Measurements from ENCODE around the gene CFI.

The CFI gene

GRCh38 chr4:109702950-109703663 lies 98.7 kb downstream of the CFI start, which contains the start of gene CASP6:
Gene CASP6, minus strand, starts transcription at chr4:109703445. Its CDS starts 50 bp downstream, at chr4:109703395.
- peak within 1 kb of the TSS; percentile 87 for H3K4me3 Mint-ChIP-seq
- peaks cover 21% of the 10 kb centered on the region for H3K4me1 Mint-ChIP-seq

GRCh38 chr4:109701566-109702410 lies 100.0 kb downstream of the CFI start:
- Mint-ChIP-seq H3K36me3 (ENCODE audit: low read depth) (peaks cover 11% of the 10 kb centered on the region), H3K9me3 (no peaks in the 10 kb centered on the region), H3K4me1 (peaks cover 21% of the 10 kb centered on the region), H3K27me3 (no peaks in the 10 kb centered on the region), H3K4me3 (peak overlapping the region; percentile 87), H3K27ac (peak overlapping the region; percentile 78)
- DNase-seq (no peak), ATAC-seq (no peak)

More at GRCh38 chr4:109702950-109703663, 98.7 kb downstream of the CFI start, which contains the start of gene CASP6:
- Mint-ChIP-seq H3K36me3 (ENCODE audit: low read depth) (peaks cover 4% of the 10 kb centered on the region), H3K27ac (peak within 1 kb of the TSS; percentile 78), H3K27me3 (no peaks in the 10 kb centered on the region), H3K9me3 (no peaks in the 10 kb centered on the region)
- peak; percentile 85 for ATAC-seq
- DNase-seq = peak; percentile 71

- Mint-ChIP-seq H3K27ac (no peak overlapping the region), H3K27me3 (no peaks in the 10 kb centered on the region), H3K4me1 (peaks cover 21% of the 10 kb centered on the region), H3K9me3 (no peaks in the 10 kb centered on the region), H3K4me3 (no peak overlapping the region), H3K36me3 (ENCODE audit: low read depth) (peaks cover 13% of the 10 kb centered on the region)
- ATAC-seq = no peak
- no peak for DNase-seq
Observed at GRCh38 chr4:109699553-109700225, 102.1 kb downstream of the CFI start.

GRCh38 chr4:109698656-109699055 lies 103.1 kb downstream of the CFI start:
- peaks cover 16% of the 10 kb centered on the region for H3K4me1 Mint-ChIP-seq
- ATAC-seq (no peak), DNase-seq (no peak)
- H3K4me3 Mint-ChIP-seq = no peak overlapping the region
- H3K27me3 Mint-ChIP-seq = no peaks in the 10 kb centered on the region
- H3K36me3 Mint-ChIP-seq (ENCODE audit: low read depth) = peaks cover 20% of the 10 kb centered on the region
- no peaks in the 10 kb centered on the region for H3K9me3 Mint-ChIP-seq
- H3K27ac Mint-ChIP-seq = no peak overlapping the region

GRCh38 chr4:109691411-109691920 lies 110.3 kb downstream of the CFI start:
- ATAC-seq = peak; percentile 72

More at GRCh38 chr4:109691411-109691920, 110.3 kb downstream of the CFI start:
- no peak for DNase-seq
- peaks cover 31% of the 10 kb centered on the region for H3K4me1 Mint-ChIP-seq
- peaks cover 57% of the 10 kb centered on the region for H3K36me3 Mint-ChIP-seq (ENCODE audit: low read depth)
- H3K27me3 Mint-ChIP-seq = no peaks in the 10 kb centered on the region
- H3K27ac Mint-ChIP-seq = peak overlapping the region; percentile 70
- H3K4me3 Mint-ChIP-seq = no peak overlapping the region
- no peaks in the 10 kb centered on the region for H3K9me3 Mint-ChIP-seq
